ENCODE measurements around the gene MAP4K1. TPM values are rescaled to one million over a fixed set of nuclear protein-coding genes. Genes with fewer than 3 reads are reported as not detected.
"Not testable (repeated sequence)": the region's sequence is repeated elsewhere in the genome, so short reads cannot be mapped to it uniquely, and the experiment has no call there.

Gene MAP4K1
- total RNA-seq, 1 donor from 2014 or later = 11.4 TPM

DNA sequence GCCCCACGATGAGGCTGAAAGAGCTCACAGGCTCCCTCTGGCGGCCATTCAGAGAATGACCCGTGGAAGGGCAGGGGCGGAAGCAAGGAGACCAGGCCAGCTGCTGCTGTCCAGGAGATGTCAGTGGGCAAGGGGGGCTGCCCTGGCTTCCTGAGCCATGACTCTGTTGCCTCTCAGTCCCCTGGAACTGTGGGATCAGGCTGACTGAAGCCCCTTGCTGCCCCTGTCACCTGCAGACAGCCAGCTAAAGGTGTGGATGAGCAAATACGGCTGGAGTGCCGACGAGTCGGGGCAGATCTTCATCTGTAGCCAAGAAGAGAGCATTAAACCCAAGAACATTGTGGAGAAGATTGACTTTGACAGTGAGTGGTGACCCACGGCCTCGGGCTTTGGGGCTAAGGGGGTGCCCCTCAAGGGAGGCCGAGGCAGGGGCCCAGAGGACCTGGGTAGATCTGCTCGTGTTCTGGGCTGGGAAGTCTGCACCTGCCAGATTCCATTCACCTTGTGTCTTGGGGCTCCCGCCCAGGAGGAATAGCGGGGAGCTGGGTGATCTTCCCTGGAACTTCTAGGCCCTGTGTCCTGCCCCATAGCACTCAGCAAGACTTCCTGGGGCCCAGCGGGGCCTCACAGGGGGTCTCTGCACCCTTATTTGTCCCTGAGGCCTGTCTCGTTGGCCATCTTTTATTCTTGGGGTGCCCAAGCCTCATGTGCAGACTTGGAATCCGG lies 17.2 kb upstream of the MAP4K1 start:
- H3K27me3 ChIP-seq (ENCODE audit: low read depth) = no peaks in the 10 kb centered on the region
- H3K9me3 ChIP-seq = no peaks in the 10 kb centered on the region
- peak; percentile 98 for TF ChIP-seq CTCF (IDR thresholded peaks at IDR 0.05)
- peaks cover 51% of the 10 kb centered on the region for H3K36me3 ChIP-seq
- DNase-seq (peak; percentile 83), ATAC-seq (peak; percentile 75 to 76)
- H3K27ac ChIP-seq = peak overlapping the region; percentile 7
- peaks cover 45% of the 10 kb centered on the region for H3K4me1 ChIP-seq
- no peak overlapping the region for H3K4me3 ChIP-seq
- intact Hi-C loops (cut with DNase I) = no loop called here

GRCh38 chr19:38632476-38633213 lies 14.9 kb upstream of the MAP4K1 start:
- Histone ChIP-seq H3K27me3 (ENCODE audit: low read depth) (no peaks in the 10 kb centered on the region), H3K9me3 (no peaks in the 10 kb centered on the region), H3K27ac (no peak overlapping the region), H3K36me3 (peaks cover 74% of the 10 kb centered on the region), H3K4me1 (peaks cover 45% of the 10 kb centered on the region), H3K4me3 (no peak overlapping the region)
- no peak for DNase-seq
- intact Hi-C loops (cut with DNase I) = no loop called here
- TF ChIP-seq CTCF (IDR thresholded peaks at IDR 0.05) = no peak
- ATAC-seq = no peak

GRCh38 chr19:38631811-38632475 lies 14.2 kb upstream of the MAP4K1 start:
- H3K4me3 ChIP-seq; intact Hi-C loops (cut with DNase I); DNase-seq; H3K9me3 ChIP-seq; ATAC-seq; H3K27me3 ChIP-seq (ENCODE audit: low read depth): not testable (repeated sequence)
- Histone ChIP-seq H3K36me3 (peaks cover 81% of the 10 kb centered on the region), H3K27ac (peak overlapping the region; percentile 9), H3K4me1 (peaks cover 38% of the 10 kb centered on the region)

DNA sequence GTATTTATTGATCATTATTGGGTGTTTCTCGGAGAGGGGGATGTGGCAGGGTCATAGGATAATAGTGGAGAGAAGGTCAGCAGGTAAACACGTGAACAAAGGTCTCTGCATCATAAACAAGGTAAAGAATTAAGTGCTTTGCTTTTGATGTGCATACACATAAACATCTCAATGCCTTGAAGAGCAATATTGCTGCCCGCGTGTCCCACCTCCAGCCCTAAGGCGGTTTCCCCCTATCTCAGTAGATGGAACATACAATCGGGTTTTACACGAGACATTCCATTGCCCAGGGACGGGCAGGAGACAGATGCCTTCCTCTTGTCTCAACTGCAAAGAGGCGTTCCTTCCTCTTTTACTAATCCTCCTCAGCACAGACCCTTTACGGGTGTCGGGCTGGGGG lies 13.5 kb upstream of the MAP4K1 start:
- ATAC-seq; H3K4me3 ChIP-seq; intact Hi-C loops (cut with DNase I); H3K27ac ChIP-seq; H3K9me3 ChIP-seq; H3K27me3 ChIP-seq (ENCODE audit: low read depth); DNase-seq: not testable (repeated sequence)
- peaks cover 87% of the 10 kb centered on the region for H3K36me3 ChIP-seq
- peaks cover 32% of the 10 kb centered on the region for H3K4me1 ChIP-seq

DNA sequence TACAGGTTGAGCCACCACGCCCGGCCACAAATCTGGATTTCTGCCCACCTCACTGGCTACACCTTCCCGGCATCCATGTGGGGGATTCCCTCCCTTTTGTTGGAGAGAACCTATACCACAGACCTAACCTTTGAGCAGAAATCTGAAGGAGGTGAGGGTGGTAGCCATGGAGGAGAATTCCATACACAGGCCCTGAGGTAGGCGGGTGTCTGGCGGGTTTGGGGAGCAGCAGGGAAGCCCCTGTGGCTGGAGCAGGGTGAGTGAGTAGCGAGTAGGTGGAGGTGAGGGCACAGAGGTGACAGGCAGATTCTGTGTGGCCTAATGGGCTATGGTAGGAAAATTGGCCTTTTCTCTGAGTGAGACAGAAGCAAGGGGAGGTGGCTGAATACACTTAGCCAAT lies 11.8 kb upstream of the MAP4K1 start:
- no peaks in the 10 kb centered on the region for H3K9me3 ChIP-seq
- no peak overlapping the region for H3K27ac ChIP-seq
- no peak for ATAC-seq
- peaks cover 18% of the 10 kb centered on the region for H3K4me1 ChIP-seq
- DNase-seq = no peak
- intact Hi-C loops (cut with DNase I) = no loop called here
- peaks cover 87% of the 10 kb centered on the region for H3K36me3 ChIP-seq
- no peak overlapping the region for H3K4me3 ChIP-seq
- H3K27me3 ChIP-seq (ENCODE audit: low read depth) = no peaks in the 10 kb centered on the region
- TF ChIP-seq CTCF (IDR thresholded peaks at IDR 0.05) = no peak

DNA sequence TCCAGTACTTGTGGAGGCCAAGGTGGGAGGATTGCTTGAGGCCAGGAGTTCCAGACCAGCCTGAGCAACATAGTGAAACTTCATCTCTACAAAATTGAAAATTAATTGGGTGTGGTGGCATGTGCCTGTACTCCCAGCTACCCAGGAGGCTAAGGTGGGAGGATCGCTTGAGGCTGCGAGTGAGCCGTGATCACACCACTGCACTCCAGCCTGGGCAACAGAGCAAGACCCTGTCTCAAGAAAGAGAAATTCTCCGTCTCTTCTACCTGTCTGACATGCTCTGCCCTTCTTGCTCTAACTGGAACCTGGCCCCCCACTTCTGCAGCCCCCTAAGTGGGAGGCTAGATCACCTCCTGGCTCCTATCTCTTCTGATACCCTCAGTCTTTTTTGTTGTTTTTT lies 8.6 kb upstream of the MAP4K1 start:
- intact Hi-C loops (cut with DNase I) = no loop called here
- ATAC-seq = no peak
- Histone ChIP-seq H3K27me3 (ENCODE audit: low read depth) (no peaks in the 10 kb centered on the region), H3K4me1 (peaks cover 6% of the 10 kb centered on the region), H3K27ac (no peak overlapping the region), H3K36me3 (peaks cover 98% of the 10 kb centered on the region), H3K9me3 (no peaks in the 10 kb centered on the region), H3K4me3 (no peak overlapping the region)
- DNase-seq = no peak
- TF ChIP-seq CTCF (IDR thresholded peaks at IDR 0.05) = no peak
